HCT116 (cell line): ENCODE data around the gene INSR. TPM values are rescaled to one million over a fixed set of nuclear protein-coding genes. Genes with fewer than 3 reads are reported as not detected.

Experiments
- ATAC-seq: fragments of 200-7000 bp; cut with Tn5 transposase; 2 replicates; pipeline ENCODE4 v1.9.1; 2020; ENCODE audit warnings: mild to moderate bottlenecking, moderate library complexity
- BruUV-seq: library from RNA; stranded (reverse); fragments of 400-500 nt; replicated peaks from 2 replicates; lab custom pipeline; 2021; lab: Mats Ljungman, UMichigan
- CTCF ChIA-PET: fragments of 300-600 bp; sonication (Branson Sonifier 250); formaldehyde crosslinking; loops from one replicate; lab custom pipeline; 2021; ENCODE audit warnings: antibody characterized with exemption; lab: Charles Lee
- POLR2A ChIA-PET: fragments of 300-600, 350-600 bp; sonication (Branson Sonifier 250); formaldehyde crosslinking; loops from one replicate; lab custom pipeline; 2021; ENCODE audit warnings: antibody characterized with exemption; lab: Charles Lee
- RAD21 ChIA-PET, 2 experiments: fragments of 300-600 bp; sonication (Branson Sonifier 250); formaldehyde crosslinking; loops; one replicate each; lab custom pipeline; 2023; ENCODE audit warnings: low total read pairs in 2 of 2; ENCODE audit not compliant: uncharacterized antibody in 2 of 2, unreplicated experiment in 2 of 2, low non-redundant PET in 1 of 2; lab: Charles Lee
- DNase-seq: peaks from one replicate; pipeline ENCODE4 v3.0.0-alpha.2; 2010; ENCODE audit warnings: low read depth, low spot score
- H2AFZ ChIP-seq: fragments of 200-600 bp; shearing (Covaris generic), sonication (generic); 2 replicates; pipeline ENCODE4 v1.6.1; 2017; ENCODE audit warnings: low read depth, mixed run types, mixed read lengths, antibody characterized with exemption, low read length; ENCODE audit not compliant: poor library complexity, severe bottlenecking
- H3K27ac ChIP-seq: 2 replicates; pipeline ENCODE4 v1.5.1; 2012; ENCODE audit warnings: low read depth, low read length
- H3K27me3 ChIP-seq: fragments of 200-600 bp; sonication (generic); 2 replicates; pipeline ENCODE4 v1.6.1; 2016; ENCODE audit warnings: mixed run types, low read length, mixed read lengths; ENCODE audit not compliant: insufficient read depth
- H3K36me3 ChIP-seq, 2 experiments: fragments of 200-500 bp in 1 of 2; fragments of 200-600 bp in 1 of 2; sonication (Bioruptor generic) in 1 of 2; sonication (generic) in 1 of 2; 2 replicates each; pipeline versions ENCODE4 v1.5.1 to v1.6.1; 2014 to 2016; ENCODE audit warnings: low read length in 2 of 2, inconsistent platforms in 1 of 2, mixed read lengths in 1 of 2, mixed run types in 1 of 2; ENCODE audit not compliant: insufficient read depth in 2 of 2, control insufficient read depth in 1 of 2
- H3K4me1 ChIP-seq, 2 experiments: fragments of 200-600 bp in 1 of 2; sonication (generic) in 1 of 2; 2 replicates each; pipeline versions ENCODE4 v1.5.1 to v1.6.1; 2012 to 2017; ENCODE audit warnings: low read length in 2 of 2, inconsistent platforms in 1 of 2, mild to moderate bottlenecking in 1 of 2, mixed read lengths in 1 of 2, mixed run types in 1 of 2, moderate library complexity in 1 of 2; ENCODE audit not compliant: insufficient read depth in 2 of 2, control insufficient read depth in 1 of 2
- H3K4me2 ChIP-seq: fragments of 200-600 bp; sonication (generic); 2 replicates; pipeline ENCODE4 v1.6.1; 2017; ENCODE audit warnings: mixed run types, low read length, mixed read lengths
- H3K4me3 ChIP-seq, 2 experiments: fragments of 200-600 bp in 1 of 2; sonication (generic) in 1 of 2; replicated peaks in 1 of 2; 2 replicates each; pipeline ENCODE4 v1.5.1; 2011 to 2016; ENCODE audit warnings: low read length in 2 of 2, control low read depth in 1 of 2, low read depth in 1 of 2, mild to moderate bottlenecking in 1 of 2, mixed read lengths in 1 of 2, mixed run types in 1 of 2
- H3K79me2 ChIP-seq: fragments of 200-600 bp; sonication (generic); 2 replicates; pipeline ENCODE4 v1.6.1; 2017; ENCODE audit warnings: mild to moderate bottlenecking, mixed run types, low read length, moderate library complexity, mixed read lengths; ENCODE audit not compliant: insufficient read depth
- H3K9ac ChIP-seq: fragments of 200-600 bp; sonication (generic); 2 replicates; pipeline ENCODE4 v1.6.1; 2016; ENCODE audit warnings: low read length, mixed read lengths
- H3K9me2 ChIP-seq: fragments of 200-600 bp; sonication (generic), shearing (Covaris generic); 2 replicates; pipeline ENCODE4 v1.6.1; 2017; ENCODE audit warnings: mixed run types, mild to moderate bottlenecking, moderate library complexity; ENCODE audit not compliant: insufficient read depth
- H3K9me3 ChIP-seq, 2 experiments: fragments of 200-500 bp in 1 of 2; fragments of 200-600 bp in 1 of 2; sonication (Bioruptor generic) in 1 of 2; sonication (generic) in 1 of 2; 2 replicates each; pipeline ENCODE4 v1.6.1; 2014 to 2017; ENCODE audit warnings: low read length in 2 of 2, mixed read lengths in 2 of 2, inconsistent platforms in 1 of 2, low read depth in 1 of 2, mild to moderate bottlenecking in 1 of 2, mixed run types in 1 of 2, moderate library complexity in 1 of 2; ENCODE audit not compliant: control insufficient read depth in 1 of 2, insufficient read depth in 1 of 2
- H4K20me1 ChIP-seq: fragments of 200-600 bp; sonication (generic), shearing (Covaris generic); 2 replicates; pipeline ENCODE4 v1.6.1; 2017; ENCODE audit warnings: mixed run types, mild to moderate bottlenecking, moderate library complexity; ENCODE audit not compliant: insufficient read depth
- ATF3 ChIP-seq: IDR thresholded peaks from 2 replicates; pipeline ENCODE4 v1.6.1; 2012
- CEBPB ChIP-seq: IDR thresholded peaks from 2 replicates; pipeline ENCODE4 v1.6.1; 2012; ENCODE audit warnings: low read depth
- EZH2phosphoT487 ChIP-seq: fragments of 200-600 bp; IDR thresholded peaks from 2 replicates; pipeline ENCODE4 v1.6.1; 2018; ENCODE audit warnings: antibody characterized with exemption, borderline replicate concordance
- FOSL1 ChIP-seq: IDR thresholded peaks from 2 replicates; pipeline ENCODE4 v1.6.1; 2012; ENCODE audit warnings: low read depth
- POLR2A ChIP-seq: IDR thresholded peaks from 2 replicates; pipeline ENCODE4 v1.7.0; 2011; ENCODE audit warnings: borderline replicate concordance; ENCODE audit not compliant: insufficient read depth, insufficient read length; ENCODE audit errors: extremely low read depth
- POLR2AphosphoS5 ChIP-seq: IDR thresholded peaks from 2 replicates; pipeline ENCODE4 v1.6.1; 2011; ENCODE audit warnings: mild to moderate bottlenecking, low read depth, low read length, moderate library complexity
- RAD21 ChIP-seq: IDR thresholded peaks from 2 replicates; pipeline ENCODE4 v1.6.1; 2012; ENCODE audit warnings: low read depth, mild to moderate bottlenecking
- REST ChIP-seq: IDR thresholded peaks from 2 replicates; pipeline ENCODE4 v1.6.1; 2012; ENCODE audit warnings: low read depth
- SP1 ChIP-seq: IDR thresholded peaks from 2 replicates; pipeline ENCODE4 v1.6.1; 2012; ENCODE audit warnings: low read depth
- SRF ChIP-seq: IDR thresholded peaks from 2 replicates; pipeline ENCODE4 v1.6.1; 2012; ENCODE audit warnings: low read depth
- TCF7L2 ChIP-seq: IDR thresholded peaks from 2 replicates; pipeline ENCODE4 v1.7.0; 2011; ENCODE audit warnings: borderline replicate concordance, inconsistent platforms; ENCODE audit not compliant: insufficient read depth, insufficient read length; ENCODE audit errors: extremely low read depth
- YY1 ChIP-seq: IDR thresholded peaks from 2 replicates; pipeline ENCODE4 v1.6.1; 2011; ENCODE audit warnings: low read length, low read depth, moderate library complexity, mild to moderate bottlenecking; ENCODE audit not compliant: insufficient replicate concordance; ENCODE audit errors: extremely low read depth
- ZFX ChIP-seq: fragments of 450-650 bp; IDR thresholded peaks from 2 replicates; pipeline ENCODE4 v1.6.1; 2017
- ZNF274 ChIP-seq: fragments of 200-500 bp; sonication (Bioruptor generic); IDR thresholded peaks from 2 replicates; pipeline ENCODE4 v1.6.1; 2014; ENCODE audit warnings: mild to moderate bottlenecking, low read depth, low read length, inconsistent platforms
- intact Hi-C: fragments of 100-400 bp; cut with micrococcal nuclease; formaldehyde crosslinking; loops from 2 replicates; pipeline ENCODE4 v1.10.0; 2022
- total RNA-seq: library from RNA; stranded (reverse); gene quantifications from one replicate; pipeline ENCODE4 v1.2.1, GENCODE V29; 2021; ENCODE audit not compliant: unreplicated experiment
- TF ChIP-seq, protein P1 (sequence below): IDR thresholded peaks from 2 replicates; pipeline ENCODE4 v1.6.1; 2012

Gene INSR
- total RNA-seq, 1 experiment from 2014 or later: 25.4 TPM

DNA sequence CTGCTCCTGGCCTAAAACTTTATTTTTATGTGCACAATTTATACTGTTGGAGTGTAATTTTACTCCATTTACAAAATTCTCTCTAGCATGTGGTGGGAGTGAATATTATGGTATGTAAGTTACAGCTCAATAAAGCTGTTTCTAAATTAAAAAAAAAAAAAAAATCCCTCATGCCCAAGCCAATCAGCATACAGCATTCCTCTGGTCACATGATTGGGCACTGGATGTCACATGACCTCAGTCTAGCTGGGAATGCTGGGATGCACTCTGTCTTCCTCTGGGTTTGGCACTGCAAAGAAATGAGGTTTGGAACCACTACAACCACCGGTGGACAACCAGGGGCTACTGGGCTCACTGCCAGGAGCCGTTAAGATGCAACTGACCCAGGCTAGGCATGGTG, 157.1 kb downstream of the INSR start:
- H3K27ac ChIP-seq: no peak overlapping the region

More for the DNA sequence above, 157.1 kb downstream of the INSR start:
- intact Hi-C loops: no loop called here
- ChIA-PET CTCF (interaction anchor here (1.1 kb wide), 1 partner anchor 217 kb away, joined by 3 read pairs; no protein-coding TSS in a partner anchor), POLR2A (no interaction called here), RAD21 (no interaction called here)
- DNase-seq: no peak
- Histone ChIP-seq H3K79me2 (no peaks in the 10 kb centered on the region), H3K4me3 (no peak overlapping the region), H3K27me3 (no peaks in the 10 kb centered on the region), H3K9ac (no peak overlapping the region)
- TF ChIP-seq SRF (no peak), ATF3 (no peak), POLR2AphosphoS5 (no peak), POLR2A (no peak), TCF7L2 (no peak), YY1 (no peak), ZFX (no peak), CEBPB (no peak), REST (no peak), FOSL1 (no peak), RAD21 (no peak), EZH2phosphoT487 (no peak), SP1 (no peak), ZNF274 (no peak)
- TF ChIP-seq, protein P1, sequence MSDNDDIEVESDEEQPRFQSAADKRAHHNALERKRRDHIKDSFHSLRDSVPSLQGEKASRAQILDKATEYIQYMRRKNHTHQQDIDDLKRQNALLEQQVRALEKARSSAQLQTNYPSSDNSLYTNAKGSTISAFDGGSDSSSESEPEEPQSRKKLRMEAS: no peak
- TF ChIP-seq, all 23 proteins: peak for 0
- Histone ChIP-seq H3K9me3 (no peaks in the 10 kb centered on the region), H3K36me3 (no peaks in the 10 kb centered on the region; a peak in 1 of 4 replicates), H3K9me2 (no peaks in the 10 kb centered on the region), H4K20me1 (no peaks in the 10 kb centered on the region), H2AFZ (no peak overlapping the region), H3K4me1 (peaks cover 15 to 19% of the 10 kb centered on the region in 2 experiments), H3K4me2 (no peak overlapping the region)
- no peak for ATAC-seq
- no TSS peak for BruUV-seq
